GM19043 (cell line): Measurements from ENCODE around the gene FAM53B.

Source experiments
- ATAC-seq: cut with Tn5 transposase; IDR thresholded peaks from one replicate; pipeline ENCODE4 v1.9.1; 2021; ENCODE audit warnings: low read depth; ENCODE audit not compliant: unreplicated experiment

Gene FAM53B

DNA sequence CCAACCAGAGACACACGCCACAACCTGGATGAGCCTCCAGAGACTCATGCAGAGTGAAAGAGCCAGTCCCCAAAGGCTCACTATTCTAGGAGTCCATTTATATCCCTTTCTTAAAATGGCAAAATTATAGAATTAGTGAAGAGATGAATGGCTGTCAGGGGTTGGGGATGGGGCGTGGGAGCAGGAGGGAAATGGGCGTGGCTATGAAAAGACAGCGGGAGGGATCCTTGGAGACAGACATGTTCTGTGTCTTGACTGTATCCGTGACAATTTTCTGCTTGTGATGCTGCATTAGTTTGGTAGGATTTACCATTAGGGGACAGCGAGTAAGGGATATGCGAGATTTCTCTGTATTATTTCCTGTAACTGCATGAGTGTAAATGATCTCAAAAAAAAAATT is 33.0 kb downstream of the FAM53B start:
- ATAC-seq = no peak

DNA sequence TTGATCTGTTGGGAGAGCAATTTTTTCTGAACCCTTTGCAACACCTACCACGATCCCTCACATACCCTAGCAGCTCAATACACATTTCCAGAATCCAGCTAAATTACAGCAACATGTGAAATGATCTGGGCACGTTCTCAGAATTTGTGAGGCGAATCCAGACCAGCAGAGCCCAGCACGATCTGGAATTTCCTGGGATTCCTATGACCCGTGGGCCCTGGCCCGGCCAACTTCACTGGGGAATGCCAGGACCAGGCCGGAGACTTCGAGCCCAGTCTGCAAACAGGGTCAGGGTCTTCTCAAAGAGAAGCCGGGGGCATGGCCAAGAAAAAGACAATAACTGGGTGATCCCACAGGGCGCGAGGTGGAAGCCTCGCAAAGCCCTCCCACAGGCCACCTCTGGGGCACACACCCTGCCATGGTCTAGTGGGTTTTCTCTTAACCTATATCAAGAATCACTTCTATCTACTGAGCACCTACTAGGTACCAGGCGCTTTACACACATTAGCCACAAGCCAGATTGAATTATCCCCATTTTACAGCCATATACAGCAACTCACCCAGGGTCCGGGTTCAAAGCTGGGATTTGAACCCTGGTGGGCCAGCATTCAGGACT is 33.8 kb downstream of the FAM53B start:
- no peak for ATAC-seq

DNA sequence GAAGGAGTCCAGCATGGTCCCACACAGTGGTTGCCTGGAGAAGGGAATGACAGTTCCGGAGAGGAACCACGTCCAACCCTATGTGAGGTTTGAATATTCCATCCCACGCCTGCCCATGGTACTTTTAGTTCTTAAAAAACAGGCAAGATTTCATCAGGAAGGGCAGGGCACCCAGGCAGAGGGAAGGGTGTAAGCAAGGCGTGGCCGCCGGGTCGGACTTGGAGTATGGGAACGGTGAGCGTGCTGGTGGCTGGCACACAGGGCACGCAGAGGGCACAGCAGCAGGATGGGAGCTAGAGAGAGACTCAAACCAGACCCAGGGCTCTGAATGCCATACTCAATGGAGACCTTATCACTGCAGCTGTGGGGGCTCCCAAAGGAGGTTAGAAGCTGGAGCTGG is 34.3 kb downstream of the FAM53B start:
- no peak for ATAC-seq

DNA sequence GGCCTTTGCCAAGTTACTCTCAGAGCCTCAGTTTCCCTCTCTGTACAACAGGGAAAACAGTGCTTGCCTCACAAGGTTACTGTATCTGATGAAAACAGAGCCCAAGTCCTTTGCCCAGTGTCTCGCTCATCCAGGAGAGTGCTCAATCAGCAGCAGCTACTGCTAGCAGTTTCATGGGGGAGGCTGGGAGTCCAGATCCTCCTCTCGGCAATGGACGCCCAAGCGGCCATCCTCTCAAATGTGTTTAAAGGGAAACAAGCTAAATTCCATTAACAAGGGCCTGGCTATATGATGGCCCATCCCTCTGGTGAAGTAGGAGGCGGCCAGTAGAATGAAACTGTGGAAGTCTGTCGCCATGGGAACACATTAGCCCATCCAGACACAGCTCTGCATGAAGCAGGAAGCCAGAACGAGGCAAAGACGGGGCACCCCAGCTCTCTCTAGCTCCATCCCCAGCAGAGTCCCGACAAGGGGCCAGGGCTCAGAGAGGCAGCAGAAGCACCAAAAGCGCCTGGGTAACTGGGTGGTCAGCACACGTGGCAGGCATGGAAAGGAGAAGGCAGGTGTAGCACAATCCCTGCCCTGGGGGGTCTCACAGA is 35.2 kb downstream of the FAM53B start:
- no peak for ATAC-seq

DNA sequence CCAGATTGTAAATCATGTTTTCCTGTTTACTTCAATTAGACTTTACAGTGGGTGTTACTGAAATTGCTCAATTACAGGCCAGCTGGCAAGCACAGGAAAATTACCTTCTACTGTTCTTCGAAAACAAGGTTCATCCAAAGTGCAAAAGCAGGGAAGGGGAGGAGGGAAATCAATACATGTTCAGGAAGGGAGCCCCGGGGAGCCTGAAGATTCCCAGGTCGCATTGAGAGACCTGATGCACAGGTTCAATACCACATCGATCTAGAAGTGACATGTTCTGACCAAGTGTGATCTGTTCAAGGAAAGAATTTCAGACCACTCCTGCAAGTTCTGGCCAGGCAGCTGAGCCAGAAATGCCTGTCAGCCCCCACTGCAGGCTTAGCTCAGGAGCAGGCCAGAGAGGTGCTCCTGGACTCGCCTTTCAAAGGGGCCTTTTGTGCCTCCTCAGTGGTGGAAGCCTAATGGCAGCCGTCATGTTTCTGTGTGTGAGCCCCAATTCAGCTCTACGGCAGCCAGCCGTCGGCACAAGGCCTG is 35.9 kb downstream of the FAM53B start:
- ATAC-seq = no peak

DNA sequence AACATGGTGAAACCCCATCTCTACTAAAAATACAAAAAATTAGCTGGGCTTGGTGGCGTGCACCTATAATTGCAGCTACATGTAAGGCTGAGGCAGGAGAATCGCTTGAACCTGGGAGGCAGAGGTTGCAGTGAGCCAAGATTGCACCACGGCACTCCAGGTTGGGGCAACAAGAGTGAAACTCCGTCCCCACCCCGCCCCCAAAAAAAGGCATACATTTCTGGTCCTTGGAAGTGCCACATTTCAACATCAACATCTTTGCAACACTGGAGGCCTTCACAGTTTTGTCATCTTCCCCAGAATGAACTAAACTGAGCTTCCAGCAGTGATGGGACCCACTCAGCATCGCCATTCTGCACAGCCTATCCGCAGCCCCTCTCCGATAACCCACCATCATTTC is 36.6 kb downstream of the FAM53B start:
- no peak for ATAC-seq

DNA sequence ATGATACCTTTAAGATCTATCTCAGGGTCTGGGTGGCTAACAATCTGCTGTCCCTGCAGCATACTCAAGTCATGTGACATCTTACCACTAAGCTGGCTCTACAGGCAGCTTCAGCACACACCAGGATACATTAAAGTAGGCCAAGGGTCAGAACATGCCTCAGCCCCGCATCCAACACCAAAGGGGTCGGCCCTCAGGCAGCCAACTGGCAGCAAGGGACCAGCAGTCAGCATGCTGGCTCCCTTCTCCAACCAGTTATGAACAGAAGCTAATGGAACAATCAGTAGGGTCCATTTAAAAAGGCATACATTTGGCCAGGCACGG is 37.1 kb downstream of the FAM53B start:
- no peak for ATAC-seq

DNA sequence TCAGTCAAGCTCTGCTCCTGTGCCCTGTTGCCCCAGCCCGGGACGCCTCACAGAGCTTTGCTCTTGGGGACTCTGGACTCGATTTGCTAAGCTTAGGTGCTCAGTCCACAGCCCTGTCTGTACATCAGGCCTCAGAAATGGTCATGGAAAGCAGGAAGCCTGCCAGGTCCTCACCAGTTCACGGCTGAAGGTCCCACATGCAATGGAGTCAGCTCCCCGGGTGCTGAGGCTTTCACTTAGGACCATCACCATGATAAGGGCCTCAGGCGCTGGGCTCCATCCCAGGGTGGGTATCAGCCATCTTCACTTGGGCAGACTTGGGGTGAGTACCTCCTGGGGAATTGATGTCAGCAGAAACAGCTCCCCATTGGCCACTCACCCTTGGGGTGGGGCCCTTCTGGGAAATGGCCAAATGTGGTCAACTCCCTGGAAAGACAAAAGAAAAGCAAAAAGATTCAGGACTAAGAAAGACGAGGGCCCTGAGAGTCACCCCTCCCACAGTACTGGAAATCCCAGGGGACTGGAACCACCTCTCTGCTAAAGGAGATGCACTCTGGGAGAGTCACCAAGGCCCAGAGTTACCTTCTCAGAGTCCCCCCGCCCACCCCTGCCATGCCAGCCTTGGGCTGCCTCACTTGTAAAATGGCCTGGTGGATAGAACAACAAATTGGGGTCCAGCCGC is 37.6 kb downstream of the FAM53B start:
- no peak for ATAC-seq

DNA sequence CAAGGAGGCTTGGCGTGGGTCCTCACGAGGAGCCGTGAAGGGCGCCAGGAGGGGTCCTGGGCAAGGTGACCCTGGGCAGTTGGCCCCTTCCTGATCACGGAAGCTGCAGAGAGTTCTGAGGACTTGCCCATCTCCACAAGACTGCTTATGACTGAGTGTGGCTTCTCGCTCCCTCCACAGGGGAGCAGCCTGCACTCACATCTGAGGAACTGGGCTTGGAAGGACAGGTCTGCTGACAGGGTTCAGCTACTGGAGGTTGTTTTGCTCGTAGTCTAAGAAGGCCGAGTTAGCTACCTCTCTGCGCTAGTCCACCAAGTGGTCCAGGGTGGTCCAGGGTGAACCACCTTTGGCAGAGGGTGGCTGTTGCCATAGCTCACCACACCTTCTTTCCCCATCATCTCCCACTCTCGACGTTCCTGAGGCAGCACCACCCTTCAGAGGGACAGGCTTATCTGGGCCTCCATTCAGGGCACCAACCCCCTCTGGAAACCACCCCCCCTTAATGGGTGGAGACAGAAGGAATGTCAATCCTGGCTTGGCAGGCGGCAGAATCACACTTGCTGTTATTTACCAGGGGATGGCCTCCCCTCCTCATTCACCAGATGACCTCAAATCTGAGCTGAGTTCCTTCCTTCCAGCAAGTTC is 38.2 kb downstream of the FAM53B start:
- ATAC-seq = no peak

DNA sequence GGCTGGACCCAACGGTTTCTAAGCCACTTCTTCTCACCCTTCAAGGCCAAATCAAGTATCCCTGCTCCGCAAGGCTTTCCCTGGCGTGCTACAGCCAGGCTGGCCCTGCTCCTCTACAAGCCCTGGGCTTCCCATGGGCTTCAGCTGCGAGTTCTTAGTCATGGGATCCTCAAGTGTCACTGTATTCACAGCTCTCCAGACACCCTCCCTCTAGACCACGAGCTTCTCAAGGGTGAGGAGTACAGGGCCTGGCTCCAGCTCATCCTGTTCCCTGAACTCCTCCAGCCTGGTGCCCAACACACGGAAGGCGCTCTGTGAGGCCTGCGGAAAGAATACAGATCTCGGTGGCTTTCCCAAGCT is 38.8 kb downstream of the FAM53B start:
- no peak for ATAC-seq

DNA sequence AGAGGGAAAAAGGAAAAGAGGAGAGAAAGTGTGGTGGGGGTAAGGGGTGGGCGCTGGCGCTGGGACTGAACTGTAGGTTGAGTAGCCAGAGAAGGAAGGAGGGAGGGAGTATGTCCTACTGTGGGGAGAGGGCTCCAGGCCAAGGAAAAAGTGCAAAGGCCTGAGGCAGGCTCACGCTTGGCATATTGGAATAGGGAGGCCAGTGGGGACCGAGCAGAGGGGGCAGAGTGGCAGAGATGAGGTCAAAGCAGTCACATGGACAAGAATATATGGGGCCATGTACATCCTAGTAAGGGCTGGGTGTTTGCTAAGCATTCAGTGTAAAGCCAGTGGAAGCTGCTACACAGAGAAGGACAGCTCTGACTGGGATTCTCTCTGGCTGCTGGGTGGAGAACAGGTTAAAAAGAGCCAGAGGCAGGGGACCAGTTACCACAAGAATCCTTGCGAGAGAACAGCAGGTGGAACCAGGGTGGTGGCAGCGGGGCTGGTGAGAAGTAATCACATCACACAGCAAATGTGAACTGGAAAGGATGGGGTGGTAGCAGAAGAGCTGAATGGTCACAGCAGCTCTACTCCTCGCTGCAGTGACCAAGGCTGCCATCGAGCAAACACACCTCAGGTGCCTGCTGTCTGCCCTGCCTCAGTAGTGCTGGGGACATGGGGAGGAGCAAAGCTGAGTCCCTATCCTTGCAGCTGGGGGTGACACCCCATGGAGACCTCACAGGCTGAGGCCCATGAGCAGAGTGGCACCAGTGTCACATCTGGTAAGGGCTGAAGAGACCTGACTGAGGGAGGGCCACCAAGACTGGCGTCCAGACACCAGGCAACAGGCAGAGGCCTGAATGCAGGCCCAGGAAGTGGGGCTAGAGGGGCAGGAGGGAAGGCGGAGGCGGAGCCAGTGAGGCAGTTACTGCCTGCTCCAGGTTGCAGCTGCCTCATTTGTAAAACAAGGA is 39.5 kb downstream of the FAM53B start:
- no peak for ATAC-seq

DNA sequence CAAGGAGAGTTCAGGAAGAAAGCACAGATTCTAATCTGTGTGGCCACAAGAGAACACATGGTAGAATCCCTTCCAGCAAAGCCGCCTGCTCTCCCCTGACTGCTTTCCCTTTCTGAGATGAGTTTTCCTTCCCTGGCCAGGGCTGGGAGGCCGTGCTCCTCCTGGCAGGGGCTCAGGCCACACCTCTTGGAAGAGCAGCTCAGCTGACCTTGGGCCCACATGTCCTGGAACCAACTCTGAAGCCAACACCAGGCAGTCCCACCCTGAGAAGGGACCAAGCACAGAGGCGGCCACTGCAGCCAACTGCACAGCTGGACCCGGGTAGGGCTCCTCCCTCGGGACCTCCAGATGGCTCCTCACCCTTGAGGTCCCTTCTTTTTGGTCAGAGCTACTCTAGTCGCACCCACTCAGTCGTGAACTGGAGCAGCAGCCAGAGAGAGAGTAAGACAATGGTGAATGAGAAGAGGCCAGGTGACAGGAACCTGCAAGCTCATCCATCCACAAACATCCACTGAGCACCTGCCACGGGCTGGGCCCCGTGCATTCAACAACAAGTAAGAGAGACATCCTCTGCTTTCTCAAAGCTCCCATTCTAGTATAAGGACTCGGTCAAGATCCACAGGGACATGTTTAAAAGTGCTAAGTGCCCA is 40.3 kb downstream of the FAM53B start:
- ATAC-seq = no peak

DNA sequence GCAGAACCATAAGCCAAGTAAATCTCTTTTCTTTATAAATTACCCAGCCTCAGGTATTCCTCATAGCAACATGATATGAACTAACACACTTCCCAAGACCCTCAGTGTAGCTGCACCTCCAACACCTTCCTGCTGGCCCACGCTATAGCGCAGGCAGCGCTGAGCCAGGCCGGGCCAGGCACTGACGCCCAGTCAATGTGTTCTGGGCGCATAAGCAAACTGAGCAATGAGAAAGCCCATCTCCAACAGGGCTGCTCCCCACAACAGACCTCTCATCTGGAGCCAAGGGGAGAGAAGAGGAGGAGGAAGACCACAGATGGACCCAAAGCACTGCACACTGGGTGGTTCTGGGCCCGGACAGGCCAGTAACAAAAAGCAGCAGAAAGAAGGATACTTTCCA is 40.8 kb downstream of the FAM53B start:
- ATAC-seq = no peak

DNA sequence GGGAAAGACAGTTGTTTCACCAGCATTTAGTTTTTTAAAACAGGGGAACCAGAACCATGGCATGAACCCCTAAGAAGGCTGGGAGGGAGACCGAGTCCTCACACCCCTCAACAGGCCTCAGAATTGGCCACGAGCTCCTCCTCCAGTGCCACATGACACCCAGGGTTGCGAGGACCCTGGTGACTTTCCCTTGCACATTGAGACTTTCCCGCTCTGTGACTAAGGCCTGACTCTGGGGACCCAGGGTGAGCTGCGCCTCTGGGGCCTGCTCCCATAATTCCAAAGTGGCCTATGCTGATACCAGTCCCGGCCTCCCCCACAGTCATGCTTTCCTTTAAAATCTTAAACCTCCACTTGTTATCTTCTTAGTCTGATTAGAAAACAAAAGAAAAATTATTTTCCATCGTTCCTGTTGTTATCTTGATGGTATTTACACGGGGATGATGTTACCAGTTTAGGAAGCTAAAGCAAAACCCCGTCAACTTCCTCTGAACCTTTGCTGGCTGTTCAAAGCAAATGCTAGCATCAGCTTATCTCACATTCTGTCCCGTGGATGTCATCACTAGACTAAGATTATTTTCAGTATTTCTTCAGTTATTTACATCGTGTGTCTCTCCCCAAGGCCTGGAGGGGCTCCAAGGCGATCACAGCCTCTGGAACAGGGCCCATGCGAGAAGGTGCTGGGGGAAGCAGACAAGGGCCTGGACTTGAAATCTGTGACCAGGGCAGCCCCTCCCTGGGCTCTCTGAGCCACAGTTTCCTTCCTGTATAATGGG is 42.1 kb downstream of the FAM53B start:
- no peak for ATAC-seq

DNA sequence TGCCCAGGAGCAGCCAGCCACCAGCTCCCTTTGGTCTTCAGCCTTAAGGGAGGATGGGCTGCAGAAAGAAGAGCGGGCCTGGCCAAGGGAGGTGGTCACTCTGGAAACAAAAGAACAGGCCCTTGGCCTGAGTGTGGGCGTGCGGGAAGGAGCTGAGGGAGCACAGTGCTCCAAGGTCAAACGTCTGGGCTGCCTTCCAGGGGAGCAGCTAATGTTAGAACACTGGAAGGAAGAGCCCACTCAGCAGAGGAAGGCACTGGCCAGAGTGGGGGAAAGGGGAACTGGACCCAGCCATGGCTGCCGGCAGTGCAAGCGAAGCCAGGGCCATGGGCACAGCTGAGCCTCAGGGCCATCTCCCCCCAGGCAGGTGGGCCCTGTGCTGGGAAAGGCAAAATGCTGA is 42.7 kb downstream of the FAM53B start:
- no peak for ATAC-seq

DNA sequence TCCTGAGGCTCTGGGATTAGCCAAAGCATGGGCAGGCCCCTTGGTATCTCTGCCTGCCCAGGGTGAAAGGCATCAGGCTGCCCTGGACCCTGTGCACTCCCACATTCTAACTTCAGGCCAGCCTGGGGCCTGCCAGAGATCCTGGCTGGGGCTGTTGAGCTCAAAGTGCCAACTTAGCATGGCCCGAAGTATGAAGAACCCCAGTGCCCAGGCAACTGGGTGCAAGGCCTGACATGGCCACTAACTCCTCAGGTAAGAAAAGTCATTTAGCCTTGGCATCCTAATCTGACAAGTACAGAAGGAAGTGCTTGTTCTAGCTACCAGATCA is 43.2 kb downstream of the FAM53B start:
- no peak for ATAC-seq

DNA sequence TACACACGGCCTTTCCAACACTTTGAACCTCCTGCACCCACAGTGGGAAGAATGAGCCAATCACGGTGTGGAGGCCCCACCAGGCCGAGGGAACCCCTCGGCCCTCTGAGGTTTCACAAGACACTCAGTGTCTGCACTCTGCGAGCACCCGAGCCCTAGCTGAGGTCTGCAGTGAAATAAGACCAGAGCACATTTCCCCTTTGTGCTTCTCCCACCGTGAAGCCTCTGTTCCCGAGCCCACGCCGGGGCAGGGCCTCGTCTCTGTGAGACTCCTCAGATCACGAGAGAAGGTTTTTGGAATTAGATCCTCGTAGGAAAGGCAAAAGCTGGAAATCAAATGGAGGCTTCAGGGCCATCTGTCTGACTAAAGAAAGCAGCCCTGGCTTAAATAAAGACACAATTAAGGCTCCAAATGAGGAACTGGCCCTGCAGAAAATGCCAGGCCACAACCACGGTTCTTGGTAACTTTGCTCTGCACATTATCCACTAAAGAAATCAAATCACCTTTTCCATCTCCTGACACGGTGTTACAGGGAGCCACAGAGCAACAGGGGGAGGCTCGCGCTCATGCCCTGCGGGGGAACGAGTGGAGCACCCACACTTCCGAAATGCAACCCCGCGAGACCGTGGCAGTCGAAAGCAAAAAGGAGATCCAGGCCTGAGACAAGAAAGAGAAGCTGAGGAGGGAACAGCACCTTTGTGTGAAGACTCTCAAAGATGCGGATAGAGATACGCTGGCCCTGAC is 43.7 kb downstream of the FAM53B start:
- no peak for ATAC-seq

DNA sequence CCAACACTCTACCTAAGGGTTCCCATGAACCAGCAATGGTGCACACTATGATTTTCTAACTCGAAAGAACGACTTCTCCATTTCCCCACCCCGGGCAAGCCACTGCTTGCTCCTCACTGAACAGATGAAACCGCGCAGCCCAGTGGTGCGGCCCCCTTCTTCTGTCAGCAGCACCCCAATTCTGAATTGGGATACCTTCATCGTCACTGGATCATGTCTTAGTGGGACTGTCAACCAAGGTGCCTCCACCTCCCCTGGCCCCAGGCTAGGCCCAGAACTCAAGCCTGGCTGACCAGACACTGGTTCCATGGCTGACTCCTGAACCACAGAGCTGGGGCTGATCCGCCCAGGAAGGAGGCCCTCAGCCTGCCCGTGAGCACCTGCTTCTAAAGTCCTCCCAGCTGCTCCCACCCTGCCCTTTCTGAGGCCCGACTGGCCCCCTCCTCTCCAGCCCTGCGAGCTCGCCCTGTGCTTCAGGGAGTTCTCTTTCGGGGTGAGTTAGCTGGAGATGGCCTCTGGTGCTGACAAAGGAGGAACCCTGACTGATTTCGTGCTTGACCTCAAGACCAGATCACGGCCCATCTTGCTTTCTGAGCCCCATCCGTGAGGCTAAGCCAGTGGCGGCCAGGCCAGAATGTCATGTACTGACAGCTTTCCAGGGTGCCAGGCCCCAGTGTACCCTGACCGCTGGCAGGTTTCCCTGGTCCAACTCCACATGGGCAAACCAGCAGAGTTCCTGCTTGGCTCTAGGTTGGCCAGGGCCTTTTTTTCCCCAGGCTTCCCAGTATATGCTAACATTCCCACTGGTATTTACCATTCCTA is 44.5 kb downstream of the FAM53B start:
- ATAC-seq = no peak
